Sigmoid colon (tissue), 7 donors: ENCODE results near the gene UBE4A. TPM values are rescaled to one million over a fixed set of nuclear protein-coding genes. Genes with fewer than 3 reads are reported as not detected.

ENCODE experiments used
- DNase-seq: peaks from one replicate; pipeline ENCODE4 v3.0.0-alpha.2; 2019
- H3K27ac ChIP-seq, 4 donors: fragments of 200-600 bp; sonication (generic); one replicate each; pipeline ENCODE4 v1.5.1; 2016 to 2019; ENCODE audit warnings: mild to moderate bottlenecking in 1 of 4
- H3K27me3 ChIP-seq, 3 donors: fragments of 200-600 bp; sonication (generic); one replicate each; pipeline ENCODE4 v1.5.1; 2019; ENCODE audit warnings: mild to moderate bottlenecking in 1 of 3
- H3K36me3 ChIP-seq, 4 donors: fragments of 200-600 bp; sonication (generic); one replicate each; pipeline ENCODE4 v1.5.1; 2016 to 2019
- H3K4me1 ChIP-seq, 4 donors: fragments of 200-600 bp; sonication (generic); one replicate each; pipeline ENCODE4 v1.5.1; 2017 to 2019
- H3K4me3 ChIP-seq, 4 donors: fragments of 200-600 bp; sonication (generic); one replicate each; pipeline ENCODE4 v1.5.1; 2017 to 2019; ENCODE audit warnings: mild to moderate bottlenecking in 2 of 4, moderate library complexity in 1 of 4
- H3K9me3 ChIP-seq, 4 donors: fragments of 200-600 bp in 3 of 4; sonication (generic) in 3 of 4; one replicate each; pipeline versions ENCODE4 v1.5.1 to v1.6.1; 2013 to 2019
- CTCF ChIP-seq, 4 experiments: fragments of 450-650 bp in 3 of 4; fragments of 200-600 bp in 1 of 4; IDR thresholded peaks; one replicate each; pipeline ENCODE4 v1.5.1; 2016 to 2019; ENCODE audit warnings: antibody characterized with exemption in 4 of 4, mild to moderate bottlenecking in 3 of 4, moderate library complexity in 2 of 4
- EP300 ChIP-seq, 4 donors: sonication (generic); formaldehyde crosslinking; IDR thresholded peaks; one replicate each; pipeline ENCODE4 v1.6.1; 2017; ENCODE audit warnings: antibody characterized with exemption in 4 of 4
- POLR2A ChIP-seq, 2 donors: fragments of 450-650 bp; IDR thresholded peaks; one replicate each; pipeline ENCODE4 v1.6.1; 2016; ENCODE audit warnings: antibody characterized with exemption in 2 of 2, mild to moderate bottlenecking in 2 of 2, moderate library complexity in 2 of 2
- POLR2AphosphoS5 ChIP-seq, 4 donors: sonication (generic); formaldehyde crosslinking; IDR thresholded peaks; one replicate each; pipeline ENCODE4 v1.6.1; 2017; ENCODE audit warnings: antibody characterized with exemption in 4 of 4
- WGBS, 2 donors: extraction: QIAGEN DNeasy Blood & Tissue Kit; methylation state at CpG; one replicate each; pipeline ENCODE4 v1.1.7; 2013; 5-methylcytosine and 5-hydroxymethylcytosine counted together
- intact Hi-C: fragments of 100-400 bp; cut with DNase I; formaldehyde crosslinking; loops from one replicate; pipeline ENCODE4 v1.15.1; 2023
- polyA plus RNA-seq, 3 donors: library from polyadenylated mRNA; stranded (reverse); fragments of 200-250 nt; gene quantifications; one replicate each; pipeline ENCODE4 v1.2.3, GENCODE V29; 2013
- total RNA-seq, 4 donors: library from RNA; depleted of rRNA; stranded (reverse); fragments of >200 nt; gene quantifications; one replicate each; pipeline ENCODE4 v1.1.0, GENCODE V29; 2016
- donor health status: healthy with polysubstance abuse.
- donor health status: Bipolar disorder and iron deficiency.
- donor health status: healthy.

UBE4A gene
- total and polyA plus RNA-seq, 7 donors: 2.1 to 37.4 (median 33.8) TPM

- H3K4me1 ChIP-seq: peaks cover 0 to 24% (median 13%) of the 10 kb centered on the region in 4 donors
These were observed 1.3 kb upstream of the UBE4A start for GRCh38 chr11:118358071-118358470.

GRCh38 chr11:118364956-118365615 is 5.7 kb downstream of the UBE4A start:
- Histone ChIP-seq H3K4me1 (peaks cover 0 to 17% (median 11%) of the 10 kb centered on the region in 4 donors), H3K36me3 (peaks cover 8 to 52% (median 37%) of the 10 kb centered on the region in 4 donors), H3K4me3 (no peak overlapping the region), H3K27ac (no peak overlapping the region), H3K9me3 (no peaks in the 10 kb centered on the region), H3K27me3 (no peaks in the 10 kb centered on the region)
- intact Hi-C loops: no loop called here
- no peak for DNase-seq
- 90 to 93% methylated on average over 3 of the region's 3 CpGs for WGBS, 2 donors
- TF ChIP-seq CTCF (IDR thresholded peaks at IDR 0.05) (no peak), POLR2AphosphoS5 (IDR thresholded peaks at IDR 0.05) (no peak), POLR2A (IDR thresholded peaks at IDR 0.05) (no peak), EP300 (IDR thresholded peaks at IDR 0.05) (no peak)

More at GRCh38 chr11:118358071-118358470, 1.3 kb upstream of the UBE4A start:
- DNase-seq: no peak
- no peak overlapping the region for H3K27ac ChIP-seq
- no peaks in the 10 kb centered on the region for H3K36me3 ChIP-seq
- H3K9me3 ChIP-seq: no peaks in the 10 kb centered on the region
- H3K4me3 ChIP-seq: no peak overlapping the region
- intact Hi-C loops: no loop called here
- 47 to 60% methylated on average over 3 of the region's 3 CpGs for WGBS, 2 donors
- TF ChIP-seq EP300 (IDR thresholded peaks at IDR 0.05) (no peak), POLR2AphosphoS5 (IDR thresholded peaks at IDR 0.05) (no peak), POLR2A (IDR thresholded peaks at IDR 0.05) (no peak), CTCF (IDR thresholded peaks at IDR 0.05) (no peak)
- H3K27me3 ChIP-seq: no peaks in the 10 kb centered on the region

GRCh38 chr11:118366287-118366686 is 6.9 kb downstream of the UBE4A start:
- no peaks in the 10 kb centered on the region for H3K9me3 ChIP-seq
- WGBS, 2 donors: 45 to 69% methylated on average over 1 of the region's 1 CpG
- H3K4me1 ChIP-seq: peaks cover 0 to 7% (median 0%) of the 10 kb centered on the region in 4 donors
- no peak for DNase-seq
- H3K36me3 ChIP-seq: peaks cover 9 to 64% (median 49%) of the 10 kb centered on the region in 4 donors
- no peak overlapping the region for H3K27ac ChIP-seq
- intact Hi-C loops: no loop called here
- H3K27me3 ChIP-seq: no peaks in the 10 kb centered on the region
- H3K4me3 ChIP-seq: no peak overlapping the region
- TF ChIP-seq POLR2AphosphoS5 (IDR thresholded peaks at IDR 0.05) (no peak), CTCF (IDR thresholded peaks at IDR 0.05) (no peak), EP300 (IDR thresholded peaks at IDR 0.05) (no peak), POLR2A (IDR thresholded peaks at IDR 0.05) (no peak)

- H3K27me3 ChIP-seq: no peaks in the 10 kb centered on the region
- H3K4me1 ChIP-seq: no peaks in the 10 kb centered on the region
- H3K4me3 ChIP-seq: no peak overlapping the region
- TF ChIP-seq POLR2A (IDR thresholded peaks at IDR 0.05): no peak
- TF ChIP-seq POLR2AphosphoS5 (IDR thresholded peaks at IDR 0.05): no peak
- no peak for TF ChIP-seq CTCF (IDR thresholded peaks at IDR 0.05)
- no peak for TF ChIP-seq EP300 (IDR thresholded peaks at IDR 0.05)
- H3K36me3 ChIP-seq: peaks cover 27 to 99% (median 74%) of the 10 kb centered on the region in 4 donors
- H3K27ac ChIP-seq: no peak overlapping the region
- intact Hi-C loops: no loop called here
- H3K9me3 ChIP-seq: no peaks in the 10 kb centered on the region
- DNase-seq: no peak
- 93 to 97% methylated on average over 4 of the region's 4 CpGs for whole genome bisulfite sequencing, 2 donors
These were observed 11.4 kb downstream of the UBE4A start for GRCh38 chr11:118370774-118371173.
